Stimulated activated CD4-positive, alpha-beta T cell treated with anti-CD3 and anti-CD28 coated beads, Interleukin-15, amount 100 ng/mL, for 24 hours (primary cell): ENCODE results near the gene PRG2.
"Not testable (repeated sequence)": the region's sequence is repeated elsewhere in the genome, so short reads cannot be mapped to it uniquely, and the experiment has no call there.

Source experiments
- DNase-seq: peaks from one replicate; pipeline ENCODE4 v3.0.0-alpha.2; 2020

PRG2 gene

GRCh38 chr11:57363131-57364080 lies 27.0 kb downstream of the PRG2 start:
- DNase-seq: no peak

DNA sequence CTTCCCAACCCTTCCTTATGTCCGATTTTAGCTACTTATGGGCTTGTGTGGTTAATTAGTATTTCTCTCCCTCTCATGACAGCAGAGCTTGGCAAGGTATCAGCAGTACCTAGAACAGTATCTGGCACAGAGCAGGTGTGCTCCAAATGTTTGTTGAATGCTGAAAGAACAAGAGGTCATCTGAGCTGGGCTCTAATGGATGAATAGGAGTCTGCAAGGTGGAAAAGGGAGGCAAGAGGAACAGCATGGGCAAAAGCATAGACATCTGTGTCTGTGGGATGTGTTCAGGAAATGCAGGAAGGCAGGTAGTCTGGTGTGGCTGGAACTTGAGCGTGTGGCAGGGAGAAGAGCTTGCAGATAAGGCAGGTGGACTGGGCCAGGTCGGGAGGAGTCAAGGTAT lies 28.5 kb downstream of the PRG2 start:
- DNase-seq: no peak

DNA sequence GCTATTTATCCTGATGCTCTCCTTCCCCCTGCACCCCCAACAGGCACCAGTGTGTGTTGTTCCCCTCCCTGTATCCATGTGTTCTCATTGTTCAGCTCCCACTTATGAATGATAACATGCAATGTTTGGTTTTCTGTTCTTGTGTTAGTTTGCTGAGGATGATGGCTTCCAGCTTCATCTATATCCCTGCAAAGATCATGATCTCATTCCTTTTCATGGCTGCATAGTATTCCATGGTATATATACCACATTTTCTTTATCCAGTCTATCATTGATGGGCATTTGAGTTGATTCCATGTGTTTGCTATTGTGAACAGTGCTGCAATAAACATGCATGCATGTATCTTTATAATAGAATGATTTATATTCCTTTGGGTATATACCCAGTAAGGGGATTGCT lies 29.0 kb downstream of the PRG2 start:
- DNase-seq: not testable (repeated sequence)

- DNase-seq: no peak
These were observed 29.5 kb downstream of the PRG2 start for GRCh38 chr11:57360991-57361390.

DNA sequence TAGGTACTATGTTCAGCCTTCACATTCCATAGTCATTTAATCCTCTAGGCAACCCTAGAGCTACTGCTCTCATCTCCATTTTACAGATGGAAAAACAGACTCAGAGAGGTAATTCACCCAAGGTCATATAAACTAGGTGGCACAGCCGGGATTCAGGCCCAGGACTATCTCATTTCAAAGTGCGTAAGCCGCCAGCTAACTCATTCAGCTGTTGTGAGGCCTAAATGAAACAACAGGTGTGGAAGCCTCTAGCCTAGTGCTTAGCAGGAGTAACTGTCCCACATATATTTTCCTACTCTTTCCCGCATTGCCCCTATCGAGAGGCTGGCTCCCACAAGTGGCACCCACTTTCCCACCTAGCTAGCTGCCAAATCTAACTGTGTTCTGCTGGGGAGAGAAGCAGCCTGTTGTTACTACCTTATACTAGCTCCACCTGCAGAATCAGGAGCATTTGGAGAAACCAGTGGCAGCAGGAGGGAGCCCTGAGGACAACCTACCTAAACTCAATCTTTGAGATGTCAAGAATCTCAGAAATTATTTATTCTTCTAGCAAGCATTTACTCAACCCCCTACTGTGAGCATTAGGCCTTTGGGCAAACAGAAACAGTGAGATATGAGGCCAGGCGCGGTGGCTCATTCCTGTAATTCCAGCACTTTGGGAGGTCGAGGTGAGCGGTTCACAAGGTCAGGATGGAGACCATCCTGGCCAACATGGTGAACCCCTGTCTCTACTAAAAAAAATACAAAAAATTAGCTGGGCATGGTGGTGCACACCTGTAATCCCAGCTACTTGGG lies 30.4 kb downstream of the PRG2 start:
- DNase-seq: no peak

DNA sequence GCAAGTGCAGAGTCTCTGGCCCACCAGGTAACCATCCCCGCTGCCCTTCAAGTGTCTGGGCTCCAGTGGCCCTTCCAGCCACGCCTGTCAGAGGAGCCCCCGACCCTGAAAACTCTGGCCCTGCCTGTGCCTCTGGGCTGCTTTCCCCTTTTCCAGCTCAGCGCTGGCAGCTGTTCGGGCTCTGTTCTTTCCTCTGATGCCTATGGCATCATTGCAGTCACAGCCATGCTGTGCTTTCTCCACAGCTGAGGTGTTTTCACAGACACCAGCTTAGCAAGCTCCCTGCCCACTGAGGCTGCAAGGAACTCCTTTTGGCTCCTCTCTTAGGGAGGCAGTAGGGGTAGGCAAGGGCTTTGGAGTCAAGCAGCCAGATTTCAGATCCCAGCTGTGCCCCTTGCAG lies 31.1 kb downstream of the PRG2 start:
- no peak for DNase-seq

DNA sequence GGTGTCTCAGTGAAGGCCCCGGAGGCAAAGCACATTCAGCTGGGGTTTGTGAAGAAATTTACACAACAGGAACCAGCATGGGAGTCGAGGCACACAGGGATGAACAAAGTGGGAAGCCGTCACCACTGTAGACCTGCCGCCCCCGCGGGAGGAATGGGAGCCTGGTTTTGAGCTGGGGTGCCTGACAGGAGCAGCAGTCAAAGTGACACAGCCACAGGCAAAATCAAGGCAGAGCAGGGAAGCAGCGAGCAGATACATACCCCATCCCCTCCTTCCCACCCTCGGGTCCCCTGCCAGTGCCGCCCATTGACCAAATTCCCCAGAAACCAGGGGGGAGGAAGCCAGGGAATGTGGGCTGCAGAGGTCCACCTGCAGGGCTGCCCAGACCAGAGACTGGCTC lies 31.5 kb downstream of the PRG2 start:
- DNase-seq: no peak

GRCh38 chr11:57358543-57358961 lies 31.9 kb downstream of the PRG2 start:
- no peak for DNase-seq

- DNase-seq: no peak
These were observed 32.6 kb downstream of the PRG2 start for GRCh38 chr11:57357856-57358255.

GRCh38 chr11:57357310-57357709 lies 33.1 kb downstream of the PRG2 start:
- no peak for DNase-seq

DNA sequence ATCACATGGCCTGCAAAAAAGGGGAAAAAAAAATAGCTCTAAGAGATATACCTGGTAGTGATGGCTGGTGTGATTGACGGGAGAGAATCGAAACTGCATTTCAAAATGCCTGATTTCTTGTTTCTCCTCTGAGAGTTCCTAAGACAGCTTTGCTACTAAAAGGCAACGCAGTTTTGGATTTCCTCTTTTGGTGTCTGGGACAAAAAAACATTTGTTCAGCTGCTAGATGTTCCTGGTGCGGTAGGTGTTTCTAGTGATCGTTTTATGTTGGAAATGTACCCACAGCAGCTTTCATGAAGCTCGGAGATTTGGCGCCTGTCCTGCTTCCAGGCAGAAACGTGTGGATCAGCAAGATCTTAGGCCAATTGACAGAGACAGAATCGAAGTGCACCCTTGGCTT lies 34.2 kb downstream of the PRG2 start:
- DNase-seq: no peak

- DNase-seq: no peak
These were observed 35.8 kb downstream of the PRG2 start for GRCh38 chr11:57354699-57355098.

DNA sequence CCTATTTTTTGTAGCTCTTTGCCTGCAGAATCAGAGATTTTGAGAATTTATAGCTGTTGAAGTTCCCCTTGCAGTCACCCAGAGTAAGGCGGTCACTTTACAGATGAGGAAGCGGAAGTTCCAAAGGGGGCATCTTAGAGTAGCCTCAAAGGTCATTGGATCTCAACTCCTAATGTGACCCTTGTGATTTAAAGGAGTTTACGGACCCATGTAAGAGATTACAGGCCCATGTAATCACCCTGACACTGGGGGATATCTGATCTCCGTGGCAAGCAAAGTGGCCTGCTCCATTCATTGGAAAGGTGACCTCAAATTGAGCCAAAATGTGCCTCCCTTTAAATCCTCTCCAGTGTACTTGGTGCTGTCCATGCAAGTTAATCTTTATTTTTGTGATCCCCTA lies 36.6 kb downstream of the PRG2 start:
- no peak for DNase-seq

- no peak for DNase-seq
These were observed 37.0 kb downstream of the PRG2 start for GRCh38 chr11:57353446-57353845.

GRCh38 chr11:57353036-57353435 lies 37.4 kb downstream of the PRG2 start:
- DNase-seq: no peak

GRCh38 chr11:57349491-57350274 lies 40.8 kb downstream of the PRG2 start:
- DNase-seq: peak; percentile 78

- DNase-seq: no peak
These were observed 41.7 kb downstream of the PRG2 start for GRCh38 chr11:57348636-57349313.

- DNase-seq: no peak
These were observed 42.4 kb downstream of the PRG2 start for GRCh38 chr11:57348052-57348451.

GRCh38 chr11:57347336-57347735 lies 43.1 kb downstream of the PRG2 start:
- DNase-seq: no peak

- DNase-seq: peak; percentile 79
These were observed 44.8 kb downstream of the PRG2 start for GRCh38 chr11:57345555-57346211.

- DNase-seq: no peak
These were observed 45.6 kb downstream of the PRG2 start for GRCh38 chr11:57344826-57345225.

DNA sequence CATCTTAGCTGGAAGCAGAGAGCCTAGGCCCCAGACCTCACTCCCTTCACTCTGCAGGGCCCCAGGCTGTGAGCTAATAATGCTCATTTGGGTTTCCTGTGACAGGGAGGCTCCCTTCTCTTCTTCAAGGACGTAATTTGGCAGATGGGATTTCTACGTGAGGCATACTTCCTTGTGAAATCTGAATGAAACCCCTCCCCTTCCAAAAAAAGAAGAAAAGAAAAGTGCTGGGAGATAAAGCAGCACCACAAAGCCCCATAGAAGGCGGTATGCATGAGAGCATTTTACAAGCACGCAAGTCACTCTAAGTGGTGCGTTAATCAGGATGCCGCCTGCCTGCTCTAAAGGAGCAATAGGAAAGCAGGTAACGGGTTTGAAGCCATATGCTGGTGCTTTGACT lies 46.6 kb downstream of the PRG2 start:
- no peak for DNase-seq
